K562 (cell line): ENCODE data around the gene KCND3. TPM values are rescaled to one million over a fixed set of nuclear protein-coding genes. Genes with fewer than 3 reads are reported as not detected.

ENCODE experiments used
- ATAC-seq: fragments of 200-7000 bp; cut with Tn5 transposase; 3 replicates; pipeline ENCODE4 v1.9.1; 2020; ENCODE audit warnings: moderate library complexity
- BruUV-seq: library from RNA; stranded (reverse); fragments of 400-500 nt; replicated peaks from 2 replicates; lab custom pipeline; 2021; lab: Mats Ljungman, UMichigan
- CTCF ChIA-PET: fragments of 300-600 bp; formaldehyde crosslinking; extraction: SDS; loops from one replicate; lab custom pipeline; 2021; ENCODE audit warnings: low intra/inter-chr PET ratio; lab: Yijun Ruan, JAX
- POLR2A ChIA-PET: fragments of 300-600, 350-650 bp; sonication (Branson Sonifier 250); formaldehyde crosslinking; extraction: SDS; loops from one replicate; lab custom pipeline; 2021; ENCODE audit warnings: antibody characterized with exemption, inconsistent platforms; lab: Yijun Ruan, JAX
- DNase-seq, 4 experiments: peaks; one replicate each; pipeline versions ENCODE4 v3.0.0 to v3.0.0-alpha.2; 2011 to 2018; ENCODE audit warnings: low spot score in 3 of 4, mixed read lengths in 3 of 4; ENCODE audit errors: extremely low read depth in 1 of 4
- FAIRE-seq: peaks from 2 replicates; lab custom pipeline; 2011; peaks lifted over from hg19 to GRCh38; lab: Jason Lieb, UNC
- H2AFZ ChIP-seq: 2 replicates; pipeline ENCODE4 v1.6.0; 2011; ENCODE audit warnings: low read depth, low read length, control low read depth, inconsistent platforms
- H3K27ac ChIP-seq: fragments of 200-600 bp; 3 replicates; pipeline ENCODE4 v1.8.0; 2011; ENCODE audit warnings: low read depth, mild to moderate bottlenecking, control low read depth, inconsistent platforms, low read length, moderate library complexity, mixed read lengths; ENCODE audit errors: extremely low read depth
- H3K27me3 ChIP-seq, 2 experiments: fragments of 300-600 bp in 1 of 2; 2 replicates in 1 of 2; 3 replicates in 1 of 2; pipeline versions ENCODE4 v1.6.0 to v1.8.0; 2011; ENCODE audit warnings: inconsistent platforms in 2 of 2, low read length in 2 of 2, mild to moderate bottlenecking in 1 of 2, mixed read lengths in 1 of 2, moderate library complexity in 1 of 2; ENCODE audit not compliant: control insufficient read depth in 2 of 2, insufficient read depth in 2 of 2
- H3K36me3 ChIP-seq: fragments of 300-600 bp; 3 replicates; pipeline ENCODE4 v1.8.0; 2011; ENCODE audit warnings: mild to moderate bottlenecking, low read length, inconsistent platforms; ENCODE audit not compliant: control insufficient read depth, insufficient read depth
- H3K4me1 ChIP-seq, 2 experiments: fragments of 200-600 bp in 1 of 2; replicated peaks in 1 of 2; 2 replicates in 1 of 2; 3 replicates in 1 of 2; pipeline versions ENCODE4 v1.5.1 to v1.8.0; 2011; ENCODE audit warnings: inconsistent platforms in 2 of 2, low read length in 2 of 2, mild to moderate bottlenecking in 1 of 2, mixed read lengths in 1 of 2, moderate library complexity in 1 of 2; ENCODE audit not compliant: control insufficient read depth in 2 of 2, insufficient read depth in 2 of 2
- H3K4me2 ChIP-seq: 2 replicates; pipeline ENCODE4 v1.6.1; 2011; ENCODE audit warnings: low read length, control low read depth, inconsistent platforms, mixed read lengths; ENCODE audit not compliant: insufficient read depth
- H3K4me3 ChIP-seq: fragments of 200-600 bp; sonication (generic), shearing (Covaris generic); 2 replicates; pipeline ENCODE4 v1.5.1; 2016; ENCODE audit warnings: control low read depth, inconsistent platforms
- H3K79me2 ChIP-seq: fragments of 200-600 bp; 3 replicates; pipeline ENCODE4 v1.8.0; 2011; ENCODE audit warnings: low read length, inconsistent platforms; ENCODE audit not compliant: control insufficient read depth, insufficient read depth
- H3K9ac ChIP-seq, 2 experiments: 2 replicates each; pipeline versions ENCODE4 v1.6.0 to v1.6.1; 2011; ENCODE audit warnings: low read depth in 2 of 2, low read length in 2 of 2, control low read depth in 1 of 2, inconsistent platforms in 1 of 2, mild to moderate bottlenecking in 1 of 2, mixed read lengths in 1 of 2; ENCODE audit not compliant: insufficient read depth in 1 of 2
- H3K9me1 ChIP-seq: one replicate; pipeline ENCODE4 v1.6.0; 2011; ENCODE audit warnings: inconsistent platforms, mild to moderate bottlenecking, low read length, moderate library complexity; ENCODE audit not compliant: control insufficient read depth, insufficient read depth
- H3K9me3 ChIP-seq: replicated peaks from 2 replicates; pipeline ENCODE4 v1.5.1; 2011; ENCODE audit warnings: low read depth, low read length, inconsistent platforms; ENCODE audit not compliant: control insufficient read depth, insufficient read depth
- H4K20me1 ChIP-seq: replicated peaks from 2 replicates; pipeline ENCODE4 v1.6.1; 2011; ENCODE audit warnings: low read length, inconsistent platforms, mixed read lengths; ENCODE audit not compliant: control insufficient read depth, insufficient read depth
- ADNP ChIP-seq: fragments of 200-800 bp; sonication (Bioruptor generic); IDR thresholded peaks from 2 replicates; pipeline ENCODE4 v1.6.1; 2016; ENCODE audit warnings: missing genetic modification characterization, missing compliant biosample characterization
- ARID1B ChIP-seq: fragments of 450-650 bp; IDR thresholded peaks from 2 replicates; pipeline ENCODE4 v1.6.1; 2016; ENCODE audit warnings: antibody characterized with exemption, mild to moderate bottlenecking, inconsistent platforms
- BACH1 ChIP-seq: fragments of 200-800 bp; sonication (Bioruptor generic); IDR thresholded peaks from 2 replicates; pipeline ENCODE4 v1.6.1; 2016; ENCODE audit warnings: missing genetic modification characterization, missing compliant biosample characterization
- E2F5 ChIP-seq: sonication (generic); formaldehyde crosslinking; IDR thresholded peaks from 2 replicates; pipeline ENCODE4 v1.8.0; 2022; ENCODE audit warnings: mild to moderate bottlenecking, missing genetic modification reagents
- FOSL1 ChIP-seq: fragments of 200-800 bp; sonication (Bioruptor generic); conservative IDR thresholded peaks from 2 replicates; pipeline ENCODE4 v1.6.1; 2016; ENCODE audit warnings: missing genetic modification characterization, missing compliant biosample characterization
- HNRNPH1 ChIP-seq: fragments of 200-400 bp; formaldehyde crosslinking; optimal IDR thresholded peaks from 2 replicates; pipeline ENCODE3; 2017; ENCODE audit warnings: low read depth, mild to moderate bottlenecking, low read length, moderate library complexity
- L3MBTL2 ChIP-seq: fragments of 450-650 bp; IDR thresholded peaks from 2 replicates; pipeline ENCODE4 v1.6.1; 2016; ENCODE audit warnings: mild to moderate bottlenecking, moderate library complexity
- NCOA2 ChIP-seq, 2 experiments: fragments of 450-650 bp; IDR thresholded peaks; 2 replicates each; pipeline ENCODE4 v1.6.1; 2018; ENCODE audit warnings: mild to moderate bottlenecking in 2 of 2, moderate library complexity in 1 of 2; ENCODE audit not compliant: partially characterized antibody in 2 of 2
- NFE2L1 ChIP-seq: fragments of 450-650 bp; IDR thresholded peaks from 2 replicates; pipeline ENCODE4 v1.6.1; 2016; ENCODE audit warnings: missing genetic modification characterization, low read depth, mild to moderate bottlenecking, missing compliant biosample characterization, moderate library complexity, borderline replicate concordance
- SIN3B ChIP-seq: fragments of 450-650 bp; IDR thresholded peaks from 2 replicates; pipeline ENCODE4 v1.6.1; 2017; ENCODE audit warnings: low read depth, mild to moderate bottlenecking, moderate library complexity
- SMARCB1 ChIP-seq: IDR thresholded peaks from 2 replicates; pipeline ENCODE4 v1.6.1; 2011; ENCODE audit warnings: improper control_type of control experiment, low read depth; ENCODE audit not compliant: insufficient read length
- SNRNP70 ChIP-seq: fragments of 200-400 bp; formaldehyde crosslinking; optimal IDR thresholded peaks from 2 replicates; pipeline ENCODE3; 2017; ENCODE audit warnings: low read depth, low read length
- ZNF584 ChIP-seq: fragments of 200-800 bp; sonication (Bioruptor generic); IDR thresholded peaks from 2 replicates; pipeline ENCODE4 v1.6.1; 2016; ENCODE audit warnings: low read depth, mild to moderate bottlenecking, missing genetic modification characterization, missing compliant biosample characterization
- ZNF79 ChIP-seq: fragments of 250-450 bp; sonication (Bioruptor Pico); IDR thresholded peaks from 2 replicates; pipeline ENCODE4 v1.4.0; 2020; ENCODE audit warnings: low read depth, mild to moderate bottlenecking, moderate library complexity
- WGBS: fragments of 100-300 bp; shearing (Covaris generic); methylation state at CpG from one replicate; pipeline ENCODE4 v1.1.6; 2016; ENCODE audit warnings: low coverage, mixed read lengths; ENCODE audit not compliant: insufficient coverage; ENCODE audit errors: missing lambda C conversion rate; 5-methylcytosine and 5-hydroxymethylcytosine counted together
- in situ Hi-C: fragments of 300-500 bp; cut with MboI; formaldehyde crosslinking; loops from 4 replicates; pipeline ENCODE4 v1.15.0; 2018; ENCODE audit warnings: inconsistent platforms, mixed read lengths
- intact Hi-C: fragments of 100-400 bp; cut with micrococcal nuclease; formaldehyde crosslinking; loops from 2 replicates; pipeline ENCODE4 v1.14.2; 2022
- polyA plus RNA-seq, 8 experiments: library from polyadenylated mRNA; depleted of rRNA in 4 of 8; stranded (reverse) in 5 of 8; unstranded in 3 of 8; fragments of >200 nt; fragmentation: Nextera tagmentation in 2 of 8; fragmentation: Illumina TruSeq in 1 of 8; extraction: Ambion mirVana in 2 of 8; extraction: Trizol in 1 of 8; gene quantifications; 2 replicates each; pipeline versions ENCODE4 v1.2.1 to v1.2.3, GENCODE V29; 2011 to 2014; ENCODE audit warnings: inconsistent platforms in 1 of 8, missing spikeins in 1 of 8
- total RNA-seq, 7 experiments: library from RNA; depleted of rRNA in 6 of 7; stranded (reverse); fragments of >200 nt in 6 of 7; fragmentation: Illumina TruSeq in 2 of 7; extraction: Trizol in 2 of 7; gene quantifications; 2 replicates each; pipeline versions ENCODE4 v1.2.1 to v1.2.3, GENCODE V29; 2011 to 2021; ENCODE audit warnings: low replicate concordance in 1 of 7

The KCND3 gene
- total and polyA plus RNA-seq, 9 of the 15 experiments (the other 6 are each of a cell fraction or from before 2014, with no cell fraction given) = not detected

- no peak overlapping the region for H3K27ac ChIP-seq
- no peaks in the 10 kb centered on the region for H3K9me3 ChIP-seq
- no peaks in the 10 kb centered on the region for H3K79me2 ChIP-seq
- in situ Hi-C loops = no loop called here
- no TSS peak for BruUV-seq
- H3K9ac ChIP-seq = no peak overlapping the region
- H3K36me3 ChIP-seq = no peaks in the 10 kb centered on the region
- no peak overlapping the region for H2AFZ ChIP-seq
- FAIRE-seq = no peak
- H3K4me1 ChIP-seq = peaks cover 0 to 4% of the 10 kb centered on the region in 2 experiments; a peak in 1 of 5 replicates
- no peak for DNase-seq
- H3K4me2 ChIP-seq = no peak overlapping the region
- peaks cover 29 to 35% of the 10 kb centered on the region in 2 experiments for H3K27me3 ChIP-seq
- POLR2A ChIA-PET = interaction anchor here (0.6 to 1.7 kb wide), 2 partner anchors 16 to 171 kb away, joined by 3 to 4 read pairs; no protein-coding TSS in a partner anchor
- TF ChIP-seq SNRNP70 (no peak), ZNF584 (CRISPR knock-in tag) (no peak)
- TF ChIP-seq, all 486 proteins: peak for 0
- 1% methylated on average over 6 of the region's 6 CpGs for WGBS
- intact Hi-C loops = no loop called here
- H4K20me1 ChIP-seq = peaks cover 7% of the 10 kb centered on the region
- no peaks in the 10 kb centered on the region for H3K9me1 ChIP-seq
- H3K4me3 ChIP-seq = no peak overlapping the region
- ATAC-seq = no peak
- CTCF ChIA-PET = no interaction called here
Observed at GRCh38 chr1:111980686-111981085, 8.8 kb downstream of the KCND3 start.

GRCh38 chr1:111978695-111979094 lies 10.8 kb downstream of the KCND3 start:
- intact Hi-C loops = no loop called here
- Histone ChIP-seq H3K9ac (no peak overlapping the region), H3K27me3 (peaks cover 29 to 34% of the 10 kb centered on the region in 2 experiments), H3K36me3 (no peaks in the 10 kb centered on the region), H2AFZ (no peak overlapping the region), H4K20me1 (peaks cover 6% of the 10 kb centered on the region), H3K4me3 (no peak overlapping the region), H3K4me2 (no peak overlapping the region), H3K4me1 (peaks cover 0 to 4% of the 10 kb centered on the region in 2 experiments; a peak in 1 of 5 replicates), H3K27ac (no peak overlapping the region), H3K9me3 (no peaks in the 10 kb centered on the region), H3K9me1 (no peaks in the 10 kb centered on the region), H3K79me2 (no peaks in the 10 kb centered on the region)
- DNase-seq (no peak), ATAC-seq (no peak), FAIRE-seq (no peak)
- BruUV-seq = no TSS peak
- in situ Hi-C loops = no loop called here
- ChIA-PET POLR2A (interaction anchor here (1.1 kb wide), 1 partner anchor 14 kb away, joined by 3 read pairs; no protein-coding TSS in a partner anchor), CTCF (no interaction called here)
- 0% methylated on average over 1 of the region's 1 CpG for WGBS
- TF ChIP-seq ZNF79 (CRISPR knock-in tag) (no peak), ARID1B (no peak), BACH1 (tag) (no peak), HNRNPH1 (no peak), FOSL1 (tag) (no peak), SMARCB1 (no peak), SIN3B (no peak), NCOA2 (IDR thresholded peaks at IDR 0.05; ENCODE audit: partially characterized antibody in 2 of 2) (no peak), E2F5 (CRISPR knock-in tag) (no peak), NFE2L1 (no peak), L3MBTL2 (no peak), ADNP (tag) (no peak)
